HFF-Myc (cell line): ENCODE measurements around the gene ZBTB24.

ENCODE experiments used
- DNase-seq: peaks from one replicate; pipeline ENCODE4 v3.0.0-alpha.2; 2011; ENCODE audit warnings: low read depth; ENCODE audit errors: extremely low read depth
- H3K4me3 ChIP-seq: replicated peaks from 2 replicates; pipeline ENCODE4 v1.5.1; 2011; ENCODE audit warnings: low read depth, mild to moderate bottlenecking, control low read depth, low read length
- CTCF ChIP-seq: IDR thresholded peaks from 2 replicates; pipeline ENCODE4 v1.5.1; 2012; ENCODE audit warnings: mild to moderate bottlenecking, low read depth, low read length, control low read depth; ENCODE audit errors: missing control alignments

The ZBTB24 gene

GRCh38 chr6:109448615-109449014 lies 34.4 kb downstream of the ZBTB24 start:
- DNase-seq = no peak
- H3K4me3 ChIP-seq = no peak overlapping the region
- TF ChIP-seq CTCF = no peak

- no peak for TF ChIP-seq CTCF
- no peak for DNase-seq
- no peak overlapping the region for H3K4me3 ChIP-seq
Observed at GRCh38 chr6:109447878-109448555, 35.0 kb downstream of the ZBTB24 start.

GRCh38 chr6:109447087-109447486 lies 35.9 kb downstream of the ZBTB24 start:
- TF ChIP-seq CTCF = no peak
- H3K4me3 ChIP-seq = no peak overlapping the region
- DNase-seq = no peak

GRCh38 chr6:109446541-109446940 lies 36.5 kb downstream of the ZBTB24 start:
- DNase-seq = no peak
- H3K4me3 ChIP-seq = no peak overlapping the region
- TF ChIP-seq CTCF = no peak

- no peak for TF ChIP-seq CTCF
- no peak for DNase-seq
- H3K4me3 ChIP-seq = no peak overlapping the region
Observed at GRCh38 chr6:109446072-109446471, 36.9 kb downstream of the ZBTB24 start.

- TF ChIP-seq CTCF = no peak
- no peak for DNase-seq
- H3K4me3 ChIP-seq = no peak overlapping the region
Observed at GRCh38 chr6:109445382-109445781, 37.6 kb downstream of the ZBTB24 start.

GRCh38 chr6:109443425-109443950 lies 39.5 kb downstream of the ZBTB24 start:
- TF ChIP-seq CTCF = no peak
- no peak for DNase-seq
- H3K4me3 ChIP-seq = no peak overlapping the region
